Measurements from ENCODE around the gene PRDM1.

The PRDM1 gene

GRCh38 chr6:106116125-106116832, 30.1 kb downstream of the PRDM1 start:
- no peak overlapping the region for H3K4me3 ChIP-seq (replicated peaks; ENCODE audit: low read depth, low read length)
- H3K36me3 ChIP-seq (ENCODE audit: control insufficient read depth, insufficient read depth, low read length) = no peaks in the 10 kb centered on the region
- TF ChIP-seq CTCF (IDR thresholded peaks at IDR 0.05; ENCODE audit: insufficient read depth, low read length, poor library complexity, severe bottlenecking) = no peak
- H3K27me3 ChIP-seq (replicated peaks; ENCODE audit: control insufficient read depth, insufficient read depth, low read length) = no peaks in the 10 kb centered on the region
- DNase-seq (ENCODE audit: extremely low read depth, insufficient read length) = no peak

GRCh38 chr6:106117579-106117978, 31.4 kb downstream of the PRDM1 start:
- Histone ChIP-seq H3K4me3 (replicated peaks; ENCODE audit: low read depth, low read length) (no peak overlapping the region), H3K27me3 (replicated peaks; ENCODE audit: control insufficient read depth, insufficient read depth, low read length) (no peaks in the 10 kb centered on the region), H3K36me3 (ENCODE audit: control insufficient read depth, insufficient read depth, low read length) (no peaks in the 10 kb centered on the region)
- DNase-seq (ENCODE audit: extremely low read depth, insufficient read length) = no peak
- TF ChIP-seq CTCF (IDR thresholded peaks at IDR 0.05; ENCODE audit: insufficient read depth, low read length, poor library complexity, severe bottlenecking) = no peak

GRCh38 chr6:106118835-106119431, 32.8 kb downstream of the PRDM1 start:
- no peaks in the 10 kb centered on the region for H3K27me3 ChIP-seq (replicated peaks; ENCODE audit: control insufficient read depth, insufficient read depth, low read length)
- H3K36me3 ChIP-seq (ENCODE audit: control insufficient read depth, insufficient read depth, low read length) = no peaks in the 10 kb centered on the region
- TF ChIP-seq CTCF (IDR thresholded peaks at IDR 0.05; ENCODE audit: insufficient read depth, low read length, poor library complexity, severe bottlenecking) = no peak
- no peak overlapping the region for H3K4me3 ChIP-seq (replicated peaks; ENCODE audit: low read depth, low read length)
- no peak for DNase-seq (ENCODE audit: extremely low read depth, insufficient read length)

GRCh38 chr6:106119546-106119945, 33.4 kb downstream of the PRDM1 start:
- H3K27me3 ChIP-seq (replicated peaks; ENCODE audit: control insufficient read depth, insufficient read depth, low read length) = no peaks in the 10 kb centered on the region
- no peak for DNase-seq (ENCODE audit: extremely low read depth, insufficient read length)
- H3K36me3 ChIP-seq (ENCODE audit: control insufficient read depth, insufficient read depth, low read length) = no peaks in the 10 kb centered on the region
- no peak for TF ChIP-seq CTCF (IDR thresholded peaks at IDR 0.05; ENCODE audit: insufficient read depth, low read length, poor library complexity, severe bottlenecking)
- H3K4me3 ChIP-seq (replicated peaks; ENCODE audit: low read depth, low read length) = no peak overlapping the region

- H3K27me3 ChIP-seq (replicated peaks; ENCODE audit: control insufficient read depth, insufficient read depth, low read length) = no peaks in the 10 kb centered on the region
- H3K4me3 ChIP-seq (replicated peaks; ENCODE audit: low read depth, low read length) = no peak overlapping the region
- no peak for TF ChIP-seq CTCF (IDR thresholded peaks at IDR 0.05; ENCODE audit: insufficient read depth, low read length, poor library complexity, severe bottlenecking)
- no peaks in the 10 kb centered on the region for H3K36me3 ChIP-seq (ENCODE audit: control insufficient read depth, insufficient read depth, low read length)
- DNase-seq (ENCODE audit: extremely low read depth, insufficient read length) = no peak
Observed at GRCh38 chr6:106120006-106120405, 33.9 kb downstream of the PRDM1 start.
